ENCODE measurements around the gene SMCO4.

GRCh38 chr11:93591247-93591898 is 48.2 kb upstream of the SMCO4 start:
- TF ChIP-seq, protein P1, sequence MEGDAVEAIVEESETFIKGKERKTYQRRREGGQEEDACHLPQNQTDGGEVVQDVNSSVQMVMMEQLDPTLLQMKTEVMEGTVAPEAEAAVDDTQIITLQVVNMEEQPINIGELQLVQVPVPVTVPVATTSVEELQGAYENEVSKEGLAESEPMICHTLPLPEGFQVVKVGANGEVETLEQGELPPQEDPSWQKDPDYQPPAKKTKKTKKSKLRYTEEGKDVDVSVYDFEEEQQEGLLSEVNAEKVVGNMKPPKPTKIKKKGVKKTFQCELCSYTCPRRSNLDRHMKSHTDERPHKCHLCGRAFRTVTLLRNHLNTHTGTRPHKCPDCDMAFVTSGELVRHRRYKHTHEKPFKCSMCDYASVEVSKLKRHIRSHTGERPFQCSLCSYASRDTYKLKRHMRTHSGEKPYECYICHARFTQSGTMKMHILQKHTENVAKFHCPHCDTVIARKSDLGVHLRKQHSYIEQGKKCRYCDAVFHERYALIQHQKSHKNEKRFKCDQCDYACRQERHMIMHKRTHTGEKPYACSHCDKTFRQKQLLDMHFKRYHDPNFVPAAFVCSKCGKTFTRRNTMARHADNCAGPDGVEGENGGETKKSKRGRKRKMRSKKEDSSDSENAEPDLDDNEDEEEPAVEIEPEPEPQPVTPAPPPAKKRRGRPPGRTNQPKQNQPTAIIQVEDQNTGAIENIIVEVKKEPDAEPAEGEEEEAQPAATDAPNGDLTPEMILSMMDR (IDR thresholded peaks at IDR 0.05): no peak
- no peak for TF ChIP-seq EZH2 (IDR thresholded peaks at IDR 0.05; ENCODE audit: borderline replicate concordance, insufficient read depth, low read depth, low read length, poor library complexity, severe bottlenecking)
